ENCODE results near the gene ME3.

DNA sequence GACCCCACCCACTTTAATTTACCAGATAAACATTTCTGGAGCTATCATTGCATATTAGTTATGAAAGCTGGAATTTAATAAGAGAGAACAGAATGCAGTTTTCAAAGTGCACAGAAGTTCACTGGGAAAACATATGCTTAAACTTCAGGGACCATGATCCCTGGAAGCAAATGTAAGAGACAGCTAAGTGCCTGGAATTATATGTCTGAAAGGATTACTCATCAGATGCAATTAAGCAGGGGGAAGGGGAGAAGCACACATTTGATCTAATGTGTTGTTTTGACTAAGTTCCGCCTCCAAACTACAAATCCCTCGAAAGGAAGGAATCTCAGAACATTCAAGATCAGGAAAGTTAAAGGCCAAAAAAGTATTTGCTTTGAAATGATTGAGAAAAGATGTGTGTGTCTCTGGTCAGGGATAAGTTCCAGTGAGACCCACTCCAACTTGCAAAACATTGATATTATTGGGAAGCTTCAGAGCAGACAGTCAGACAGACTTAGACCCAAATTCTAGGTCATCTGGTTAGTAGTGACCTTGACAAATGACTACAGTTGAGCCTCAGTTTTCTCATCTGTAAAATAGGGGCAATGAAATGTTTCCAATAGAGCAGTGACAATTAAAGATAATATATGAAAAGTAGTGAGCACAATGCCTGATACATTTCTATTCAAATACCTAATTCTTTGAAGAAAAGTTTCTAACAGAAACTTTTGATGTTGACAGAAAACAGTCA, 147.6 kb downstream of the ME3 start:
- no peak for TF ChIP-seq POLR2A (IDR thresholded peaks at IDR 0.05)
- TF ChIP-seq, protein P1, sequence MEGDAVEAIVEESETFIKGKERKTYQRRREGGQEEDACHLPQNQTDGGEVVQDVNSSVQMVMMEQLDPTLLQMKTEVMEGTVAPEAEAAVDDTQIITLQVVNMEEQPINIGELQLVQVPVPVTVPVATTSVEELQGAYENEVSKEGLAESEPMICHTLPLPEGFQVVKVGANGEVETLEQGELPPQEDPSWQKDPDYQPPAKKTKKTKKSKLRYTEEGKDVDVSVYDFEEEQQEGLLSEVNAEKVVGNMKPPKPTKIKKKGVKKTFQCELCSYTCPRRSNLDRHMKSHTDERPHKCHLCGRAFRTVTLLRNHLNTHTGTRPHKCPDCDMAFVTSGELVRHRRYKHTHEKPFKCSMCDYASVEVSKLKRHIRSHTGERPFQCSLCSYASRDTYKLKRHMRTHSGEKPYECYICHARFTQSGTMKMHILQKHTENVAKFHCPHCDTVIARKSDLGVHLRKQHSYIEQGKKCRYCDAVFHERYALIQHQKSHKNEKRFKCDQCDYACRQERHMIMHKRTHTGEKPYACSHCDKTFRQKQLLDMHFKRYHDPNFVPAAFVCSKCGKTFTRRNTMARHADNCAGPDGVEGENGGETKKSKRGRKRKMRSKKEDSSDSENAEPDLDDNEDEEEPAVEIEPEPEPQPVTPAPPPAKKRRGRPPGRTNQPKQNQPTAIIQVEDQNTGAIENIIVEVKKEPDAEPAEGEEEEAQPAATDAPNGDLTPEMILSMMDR (IDR thresholded peaks at IDR 0.05): no peak
